Suppressor macrophage treated with lipopolysaccharide for 1 hour (primary cell): ENCODE data around the gene SRC.

Experiments used
- DNase-seq, 3 donors: peaks; one replicate each; pipeline ENCODE4 v3.0.0-alpha.2; 2020 to 2022

SRC gene

DNA sequence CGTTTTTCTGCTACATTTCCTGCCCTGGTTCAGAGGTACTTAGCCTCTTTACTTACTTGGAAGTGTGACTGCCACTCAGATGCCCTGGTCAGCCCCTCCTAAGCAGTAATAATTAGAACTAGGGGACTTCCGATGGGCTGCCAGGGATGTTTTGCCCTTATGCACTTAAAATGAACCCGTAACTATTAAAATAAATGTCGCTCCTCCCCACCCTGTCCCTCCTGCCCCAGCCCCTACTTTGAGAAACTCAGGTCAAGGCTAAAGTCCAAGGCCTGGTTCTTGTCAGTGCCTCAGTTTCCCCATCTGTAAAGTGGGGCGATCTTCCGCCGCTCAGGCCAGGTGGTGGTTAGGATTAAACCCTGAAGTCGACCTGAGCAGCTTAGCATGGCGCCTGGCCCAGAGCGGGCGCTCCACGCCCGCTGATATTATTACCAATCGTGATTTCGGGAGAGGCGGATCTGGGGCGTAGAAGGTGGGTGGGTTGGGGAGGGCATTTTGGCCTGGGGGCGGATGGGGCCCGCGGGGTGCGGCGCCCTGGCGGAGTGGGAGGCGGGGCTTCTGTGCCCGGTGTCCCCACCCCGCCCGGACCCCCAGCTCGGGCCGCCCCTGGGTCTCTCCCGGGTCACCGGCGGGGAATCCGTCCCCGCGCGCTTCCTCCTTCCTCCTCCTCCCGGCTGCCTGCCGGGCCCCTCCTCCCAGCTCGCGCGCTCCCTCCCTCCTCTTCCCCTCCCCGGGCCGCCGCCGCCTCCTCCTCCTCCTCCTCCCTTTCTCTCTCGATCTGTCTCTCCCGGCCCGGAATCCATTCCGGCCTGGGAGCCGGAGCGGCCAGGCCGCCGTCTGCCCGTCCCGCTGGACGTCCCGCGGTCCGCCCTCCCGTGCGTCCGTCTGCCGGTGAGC is at the start of gene SRC:
Gene SRC, plus strand, starts transcription at position 802 of the 897 bp plus-strand sequence. CDS start 38,014 bp downstream, outside the sequence.
- peak; percentile 91 to 97 (median 91) for DNase-seq

DNA sequence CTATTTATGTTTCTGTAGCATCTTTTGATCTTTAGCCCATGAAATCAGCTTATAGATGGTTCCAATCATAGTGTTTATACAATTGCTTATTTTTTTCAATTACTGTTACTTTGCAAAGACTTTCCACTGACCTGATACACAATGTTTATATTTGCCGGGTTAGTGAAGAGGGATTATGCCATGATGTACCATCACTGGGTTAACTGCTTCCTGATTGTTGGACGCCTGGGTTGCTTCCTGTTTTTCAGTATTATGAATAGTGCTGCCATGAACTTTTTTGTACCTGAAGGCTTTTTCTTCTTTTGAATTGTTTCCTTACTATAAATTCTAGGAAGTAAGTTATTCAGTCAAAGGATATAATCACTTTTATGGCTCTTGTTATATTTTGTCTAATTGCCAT is 49.6 kb upstream of the SRC start:
- peak in 1 of 3 donors; percentile 38 for DNase-seq

DNA sequence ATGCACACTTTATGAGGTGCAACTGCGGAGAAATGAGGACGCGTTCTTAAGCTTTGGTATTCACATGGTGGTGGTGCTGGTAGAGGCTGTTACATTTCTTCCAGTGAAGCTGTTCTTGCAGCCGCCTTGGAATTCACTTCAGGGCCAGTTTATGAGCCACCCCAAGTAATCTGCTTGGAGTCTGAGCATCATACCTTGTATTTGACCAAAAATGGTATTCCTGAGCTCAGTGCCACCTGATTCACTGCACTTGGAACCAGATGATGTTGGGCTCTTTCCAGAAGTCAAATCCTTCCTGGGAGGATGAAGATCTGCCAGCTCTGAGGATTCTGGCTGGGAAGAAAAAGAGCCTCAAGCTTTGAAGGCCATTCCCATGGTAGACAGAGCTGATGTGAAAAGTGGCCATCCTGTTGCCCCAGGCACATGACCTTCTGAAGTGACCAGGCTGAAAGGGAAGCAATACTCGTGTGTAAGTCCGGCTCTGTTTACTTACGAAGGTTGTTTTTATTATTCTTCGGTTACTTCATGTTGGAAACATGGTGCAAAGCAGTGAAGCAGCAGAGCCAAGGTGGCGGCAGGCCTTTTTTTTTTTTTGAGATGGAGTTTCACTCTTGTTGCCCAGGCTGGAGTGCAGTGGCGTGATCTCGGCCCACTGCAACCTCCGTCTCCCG is 48.7 kb upstream of the SRC start:
- no peak for DNase-seq

DNA sequence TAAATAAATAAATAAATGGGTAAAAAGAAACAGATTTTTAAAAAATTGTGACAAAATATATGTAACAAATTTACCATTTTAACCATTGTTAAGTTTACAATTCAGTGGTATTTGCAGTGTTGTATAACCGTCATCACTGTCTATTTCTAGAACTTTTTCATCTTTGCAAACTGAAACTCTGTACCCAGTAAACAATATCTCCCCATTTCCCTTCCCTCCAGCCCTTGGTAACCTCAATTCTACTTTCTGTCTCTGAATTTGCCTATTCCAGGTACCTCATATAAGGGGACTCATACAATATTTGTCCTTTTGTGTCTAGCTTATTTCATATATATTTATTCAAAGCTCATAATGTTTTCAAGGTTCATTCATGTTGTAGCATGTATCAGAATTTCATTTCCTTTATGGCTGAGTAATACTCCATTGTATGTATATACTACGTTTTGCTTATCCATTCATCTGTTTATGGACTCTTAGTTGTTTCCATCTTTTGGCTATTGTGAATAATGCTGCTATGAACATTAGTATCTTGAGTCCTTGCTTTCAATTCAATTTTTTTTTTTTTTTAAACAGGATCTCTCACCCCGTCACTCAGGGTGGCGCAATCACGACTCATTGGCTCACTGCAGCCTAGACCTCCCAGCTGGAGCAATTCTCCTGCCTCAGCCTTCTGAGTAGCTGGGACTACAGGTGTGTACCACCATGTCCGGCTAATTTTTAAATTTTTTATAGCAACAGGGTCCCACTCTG is 47.6 kb upstream of the SRC start:
- peak; percentile 56 to 64 (median 59) for DNase-seq

DNA sequence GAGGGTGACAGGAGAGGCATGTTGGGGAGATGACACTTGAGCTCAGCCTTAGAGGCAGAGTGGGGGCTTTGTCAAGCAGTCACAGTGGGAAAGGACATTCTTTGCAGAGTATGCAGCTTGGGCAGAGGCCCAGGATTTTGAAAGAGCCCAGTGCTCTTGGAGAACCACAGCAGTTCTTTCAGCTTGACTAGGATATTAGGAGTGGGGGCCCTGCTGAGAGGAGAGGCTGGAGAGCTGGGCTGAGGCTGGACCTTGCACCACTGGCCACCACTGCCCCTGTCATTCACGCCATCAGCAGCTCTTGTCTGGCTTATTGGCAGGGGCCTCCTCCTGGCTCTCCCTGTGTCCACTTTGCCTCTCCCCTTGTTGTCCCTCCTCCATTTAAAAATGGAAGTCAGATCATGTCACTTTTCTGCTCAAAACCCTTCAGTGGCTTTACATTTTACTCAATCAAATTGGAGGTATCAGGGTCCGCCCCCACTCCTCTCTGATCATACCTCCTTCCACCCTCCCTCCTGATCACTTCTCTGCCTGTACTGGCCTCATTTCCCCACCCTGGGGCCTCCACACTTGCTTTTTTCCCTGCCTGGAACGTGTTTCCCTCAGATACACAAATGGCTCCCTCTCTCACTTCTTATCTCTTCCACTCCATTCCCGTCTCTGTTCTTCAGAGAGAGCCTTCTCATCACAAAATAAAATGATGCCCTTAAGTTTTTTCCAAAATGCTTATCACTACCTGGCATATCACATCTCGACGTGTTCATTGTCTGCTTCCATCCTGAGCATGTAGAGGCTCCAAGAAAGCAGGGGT is 46.0 kb upstream of the SRC start:
- DNase-seq: no peak

DNA sequence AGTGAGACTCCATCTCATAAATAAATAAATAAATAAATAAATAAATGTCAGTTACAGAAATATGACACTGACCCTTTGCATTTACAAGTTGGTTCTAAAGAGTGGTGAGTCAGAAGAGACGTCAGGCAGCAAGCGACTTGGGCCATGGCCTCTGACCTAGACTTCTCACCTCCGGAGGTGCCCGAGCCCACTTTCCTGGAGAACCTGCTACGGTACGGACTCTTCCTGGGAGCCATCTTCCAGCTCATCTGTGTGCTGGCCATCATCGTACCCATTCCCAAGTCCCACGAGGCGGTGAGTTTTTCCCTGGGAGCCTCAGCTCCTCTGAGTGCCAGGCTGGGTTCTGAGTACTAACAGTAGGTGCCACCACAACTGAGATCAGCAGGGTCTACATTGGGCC is 44.8 kb upstream of the SRC start:
- DNase-seq: no peak

DNA sequence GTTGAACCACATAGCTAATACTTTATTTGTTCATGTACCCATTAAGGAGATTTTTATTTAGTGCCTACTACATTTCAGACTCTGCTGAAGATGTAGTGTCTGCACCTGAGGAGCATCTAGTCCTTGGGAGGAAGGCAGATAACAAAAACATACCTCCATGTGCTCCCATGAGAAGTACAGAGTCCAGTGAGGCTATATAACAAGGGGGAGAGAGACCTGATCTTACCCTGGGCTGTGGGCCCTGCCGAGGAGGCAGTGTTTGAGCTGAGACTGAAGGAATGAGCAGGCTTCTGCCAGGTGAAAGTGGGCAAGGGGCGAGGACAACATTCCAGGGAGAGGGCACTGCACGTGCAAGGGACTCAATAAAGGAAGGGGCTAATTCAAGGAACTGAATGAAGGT is 44.4 kb upstream of the SRC start:
- no peak for DNase-seq

DNA sequence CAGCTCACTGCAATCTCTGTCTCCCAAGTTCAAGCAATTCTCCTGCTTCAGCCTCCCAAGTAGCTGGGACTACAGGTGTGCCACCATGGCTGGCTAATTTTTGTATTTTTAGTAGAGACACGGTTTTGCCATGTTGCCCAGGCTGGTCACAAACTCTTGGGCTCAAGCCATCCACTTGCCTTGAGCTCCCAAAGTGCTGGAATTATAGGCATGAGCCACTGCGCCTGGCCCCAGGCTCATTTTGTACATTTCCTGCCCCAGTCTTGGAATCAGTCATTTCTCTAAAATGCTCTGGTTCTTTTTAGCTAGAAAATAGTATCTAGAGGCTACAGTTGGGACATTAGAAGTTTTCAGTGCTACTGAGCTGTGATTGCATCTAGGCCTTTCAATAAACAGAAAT is 43.0 kb upstream of the SRC start:
- DNase-seq: no peak

DNA sequence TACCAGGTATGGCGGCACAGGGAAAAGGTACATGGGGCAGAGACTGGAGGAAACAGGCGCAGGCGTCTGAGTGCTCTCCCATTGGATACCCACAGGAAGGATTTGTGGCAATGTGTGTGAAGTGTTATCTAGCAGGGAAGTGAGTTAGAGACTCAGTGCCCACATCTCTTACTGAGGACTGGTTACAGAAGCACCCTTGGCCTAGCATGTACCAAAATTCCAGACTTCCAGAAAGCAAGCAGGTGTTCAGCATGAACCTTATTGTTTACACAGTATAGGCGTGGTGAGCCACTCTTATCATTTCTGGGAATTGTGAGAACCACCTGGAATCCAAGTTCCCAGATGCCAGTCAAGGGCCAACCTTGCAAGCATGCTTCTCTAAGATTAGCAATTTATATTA is 42.3 kb upstream of the SRC start:
- DNase-seq: no peak

DNA sequence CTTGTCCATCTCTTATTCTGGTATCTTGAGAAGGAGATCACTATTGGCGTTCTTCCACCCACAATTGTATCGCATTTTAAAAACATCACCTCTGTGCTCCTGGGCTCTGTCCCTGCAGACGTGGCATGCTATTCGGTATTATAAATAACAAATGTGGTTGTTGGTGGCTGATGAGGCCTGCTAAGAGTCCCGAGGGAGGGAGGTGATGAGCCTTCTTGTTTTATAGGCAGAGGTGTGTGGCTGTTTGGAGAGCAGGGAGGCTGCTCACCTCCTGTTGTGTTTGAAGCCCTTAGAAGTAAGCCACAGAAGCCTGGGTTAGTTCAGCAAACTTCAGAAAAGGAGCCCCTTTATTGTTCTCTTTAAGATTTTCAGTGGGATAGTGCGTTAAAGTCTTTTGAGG is 40.9 kb upstream of the SRC start:
- DNase-seq: no peak

DNA sequence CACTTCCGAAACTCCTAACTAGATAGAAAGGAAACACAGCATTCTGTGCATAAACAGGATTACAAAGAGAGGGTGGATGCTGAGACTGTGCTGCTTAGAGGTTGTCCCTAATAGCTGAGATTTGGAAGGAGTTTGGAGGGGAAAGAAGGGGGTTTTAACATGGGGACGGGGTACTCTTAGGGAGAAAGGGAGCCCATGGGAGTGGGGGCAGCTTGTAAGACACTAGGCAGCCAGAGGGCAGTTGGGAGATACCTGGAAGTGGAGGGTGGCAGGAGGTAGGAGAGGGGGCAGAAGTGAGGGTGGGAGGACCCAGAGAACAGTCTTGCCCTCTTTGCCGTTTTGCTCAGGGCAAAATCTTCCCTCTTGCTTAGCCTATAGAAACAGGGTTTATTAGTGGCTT is 40.1 kb upstream of the SRC start:
- no peak for DNase-seq

DNA sequence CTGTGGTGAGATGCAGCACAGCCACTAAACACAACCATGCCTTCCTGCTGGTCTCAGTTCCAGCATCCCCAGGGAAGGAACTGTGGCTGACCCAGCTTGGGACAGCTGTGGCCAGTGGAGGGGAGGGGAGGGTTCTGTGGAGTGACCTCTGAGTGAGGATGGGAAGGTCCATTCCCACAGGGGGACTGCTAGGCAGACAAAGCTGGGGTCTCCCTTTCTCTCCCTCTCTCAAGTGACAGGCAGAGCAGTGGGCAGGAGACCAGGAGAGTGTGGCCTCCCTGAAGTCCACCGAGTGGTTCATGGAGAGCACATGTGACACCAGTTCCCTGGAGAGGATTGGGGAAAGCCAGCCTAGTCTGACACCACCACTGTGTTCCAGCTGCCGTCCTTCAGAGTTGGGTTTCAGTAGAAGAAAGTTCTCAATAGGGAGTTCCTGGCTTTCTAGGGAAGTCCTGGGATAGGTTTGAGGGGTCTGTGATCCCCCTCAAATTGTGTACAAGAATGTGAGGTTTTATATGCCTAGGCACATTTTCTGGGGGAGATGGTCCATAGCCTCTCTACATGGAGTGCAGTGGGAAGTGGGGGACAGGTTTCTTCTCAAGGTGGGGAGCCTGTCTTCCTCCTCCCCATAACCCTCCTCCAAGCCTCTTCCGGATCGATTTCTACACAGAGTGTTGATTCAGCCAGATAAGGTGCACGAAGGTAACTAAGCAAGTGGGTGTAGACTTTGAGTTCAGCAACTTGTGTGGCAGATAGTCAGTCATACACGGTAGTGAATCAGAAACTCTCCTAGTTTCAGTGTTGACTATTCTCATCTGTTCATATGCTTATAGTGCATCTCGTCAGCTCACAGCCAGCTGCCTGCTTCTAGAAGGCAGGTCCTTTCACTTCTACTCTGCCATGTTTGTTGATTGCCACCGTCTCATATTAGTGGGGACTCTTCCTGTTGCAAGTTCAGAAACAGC is 37.6 kb upstream of the SRC start:
- no peak for DNase-seq

DNA sequence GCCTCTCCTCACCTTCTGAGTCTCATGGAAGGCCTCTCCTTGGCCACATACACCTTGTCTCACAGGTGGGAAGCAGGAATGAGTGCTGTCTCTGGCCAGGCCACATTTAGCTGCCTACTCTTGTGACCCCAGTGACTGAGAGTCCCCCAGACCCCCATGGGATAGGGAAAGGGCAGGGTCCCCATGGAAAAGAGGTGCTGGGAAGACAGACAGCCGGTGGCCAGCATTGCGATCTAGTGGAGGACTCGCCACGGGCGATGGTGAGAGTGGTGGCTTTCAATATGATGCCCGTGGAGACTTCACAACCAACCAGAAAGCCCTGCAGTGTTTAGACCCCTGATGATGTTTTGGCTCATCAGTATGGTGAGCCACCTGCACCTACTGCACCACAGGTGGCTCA is 36.6 kb upstream of the SRC start:
- no peak for DNase-seq

DNA sequence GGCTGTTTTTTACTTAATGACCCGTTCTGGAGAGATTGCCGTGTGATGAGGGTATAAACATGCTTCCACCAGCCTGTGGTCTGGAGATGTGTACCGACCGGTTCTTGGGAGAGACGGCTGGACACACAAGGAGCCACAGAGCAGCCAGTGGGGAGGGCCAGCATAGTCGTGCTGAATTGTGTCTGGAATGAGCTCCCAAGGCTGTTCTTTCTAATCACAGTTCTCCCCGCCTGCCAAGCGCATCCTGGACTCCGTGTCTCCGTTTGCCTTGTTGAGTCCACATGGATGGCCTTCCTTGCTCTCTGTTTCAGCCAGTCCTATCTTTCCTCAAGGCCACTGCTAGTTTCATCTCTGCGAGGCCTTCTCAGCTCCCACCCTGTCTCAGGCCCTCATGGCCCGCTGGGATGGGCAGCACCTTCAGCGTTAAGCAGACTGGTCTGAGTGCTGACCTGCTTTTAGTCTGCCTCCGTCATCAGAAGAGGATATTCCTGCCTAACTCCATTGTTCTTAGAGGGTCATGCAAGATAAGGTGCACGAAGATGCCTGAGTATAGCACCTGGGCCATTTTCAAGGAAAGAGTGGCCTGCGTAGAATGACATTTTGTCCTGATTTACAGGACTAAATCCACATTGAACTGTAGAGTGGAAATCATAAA is 35.9 kb upstream of the SRC start:
- no peak for DNase-seq

DNA sequence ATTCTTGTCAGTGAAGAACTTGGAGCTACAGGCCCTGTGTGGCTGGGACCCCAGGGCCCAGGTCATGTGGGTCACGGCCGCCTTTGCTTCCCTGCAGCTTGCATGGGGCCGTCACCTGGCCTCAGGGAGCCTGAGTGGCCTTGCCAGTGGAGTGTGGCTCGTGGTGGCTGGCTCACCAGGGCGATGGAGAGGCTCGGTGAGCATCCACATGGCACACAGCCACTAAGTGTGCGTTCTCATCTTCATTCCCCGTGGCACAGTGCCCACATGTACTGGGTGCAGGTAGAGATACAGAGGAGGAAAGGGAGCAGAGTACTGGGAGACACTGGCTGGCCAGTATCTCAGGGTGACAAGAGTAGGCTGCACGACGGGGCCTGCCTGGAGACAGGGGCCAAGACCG is 35.0 kb upstream of the SRC start:
- DNase-seq: no peak

DNA sequence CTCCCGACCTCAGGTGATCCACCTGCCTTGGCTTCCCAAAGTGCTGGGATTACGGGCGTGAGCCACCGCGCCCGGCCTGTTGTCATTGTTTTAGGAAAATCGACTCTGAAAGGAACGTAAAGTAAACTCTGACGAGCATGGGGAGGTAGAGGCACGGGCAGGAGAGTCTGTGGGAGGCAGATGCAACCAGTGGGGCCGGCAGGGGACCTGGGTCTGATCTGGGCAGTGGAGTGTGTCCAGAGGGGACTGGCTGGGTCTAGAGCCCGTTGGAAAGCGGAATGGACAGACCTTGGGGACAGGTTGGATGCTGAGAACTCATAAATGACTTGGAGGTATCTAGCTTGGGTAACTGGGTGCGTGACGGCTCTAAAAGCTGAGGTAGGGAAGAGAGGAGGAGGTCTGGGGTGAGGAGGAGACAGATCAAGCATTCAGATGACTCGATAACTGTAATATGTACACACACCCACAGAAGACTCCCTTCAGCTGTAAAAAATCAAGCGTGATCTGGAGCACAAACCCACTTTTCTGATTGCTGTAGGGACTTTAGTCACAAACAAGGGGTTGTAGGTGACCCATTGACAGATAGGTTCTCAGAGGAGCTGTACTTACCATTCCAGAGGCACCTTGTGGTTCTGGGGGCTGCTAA is 34.1 kb upstream of the SRC start:
- no peak for DNase-seq

DNA sequence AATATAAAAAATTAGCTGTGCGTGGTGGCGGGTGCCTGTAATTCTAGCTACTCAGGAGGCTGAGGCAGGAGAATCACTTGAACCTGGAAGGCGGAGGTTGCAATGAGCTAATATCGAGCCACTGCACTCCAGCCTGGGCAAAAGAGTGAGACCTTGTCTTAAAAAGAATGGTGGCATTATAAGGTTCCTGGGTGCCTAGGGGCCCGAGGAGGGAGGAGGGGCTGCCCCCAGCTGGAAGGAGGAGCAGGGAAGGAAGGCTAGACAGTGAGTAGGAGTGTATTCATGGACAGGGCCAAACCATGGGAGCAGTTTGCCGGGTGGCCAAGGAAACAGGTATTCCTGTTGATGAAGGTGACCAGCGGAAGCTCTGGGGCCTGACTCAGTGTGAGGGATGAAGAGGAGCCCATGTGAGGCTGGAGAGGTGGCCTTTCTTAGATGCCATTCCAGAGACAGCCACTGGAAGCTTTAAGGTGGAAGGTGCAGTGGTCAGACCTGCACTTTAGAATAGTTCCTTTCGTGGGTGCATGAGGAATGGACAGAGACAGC is 32.3 kb upstream of the SRC start:
- DNase-seq: no peak

DNA sequence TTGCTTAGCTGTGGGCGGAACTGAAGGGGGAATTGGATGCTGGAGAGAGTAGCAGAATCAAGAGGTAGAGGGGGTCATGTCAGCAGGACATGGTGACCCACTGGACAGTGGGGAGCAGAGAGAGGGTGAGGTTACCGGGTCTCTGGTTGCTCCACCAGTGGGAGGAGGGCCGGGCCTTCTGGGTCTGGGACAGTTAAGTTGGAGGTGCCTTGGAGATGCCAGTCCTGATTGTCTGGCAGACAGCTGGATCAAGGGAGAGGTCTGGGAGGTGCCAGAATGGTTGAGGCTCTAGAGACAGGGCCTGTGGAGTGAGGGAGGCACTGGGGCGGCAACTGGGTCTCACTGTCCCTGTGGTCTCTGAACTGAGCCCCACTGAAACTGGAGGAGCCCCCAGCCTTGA is 31.8 kb upstream of the SRC start:
- no peak for DNase-seq

DNA sequence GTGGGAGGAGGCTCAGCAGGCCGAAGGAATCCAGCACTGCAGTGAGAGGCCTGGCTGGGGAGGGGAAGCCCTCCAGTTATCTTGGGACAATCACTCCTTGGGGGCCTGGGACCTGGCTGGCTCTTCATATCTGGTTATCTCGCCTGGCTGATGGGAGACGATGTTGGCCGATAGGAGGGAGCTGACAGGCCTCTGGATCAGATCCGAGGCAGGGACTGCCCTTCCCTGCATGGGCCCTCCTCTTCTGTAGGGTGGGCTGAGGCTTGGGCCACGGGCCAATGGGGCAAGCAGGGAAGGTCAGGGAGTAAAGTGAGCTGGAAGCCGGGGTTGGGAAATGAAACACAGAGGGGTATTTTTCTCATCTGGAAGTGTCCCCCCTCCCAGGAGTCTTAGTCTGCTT is 31.3 kb upstream of the SRC start:
- no peak for DNase-seq

DNA sequence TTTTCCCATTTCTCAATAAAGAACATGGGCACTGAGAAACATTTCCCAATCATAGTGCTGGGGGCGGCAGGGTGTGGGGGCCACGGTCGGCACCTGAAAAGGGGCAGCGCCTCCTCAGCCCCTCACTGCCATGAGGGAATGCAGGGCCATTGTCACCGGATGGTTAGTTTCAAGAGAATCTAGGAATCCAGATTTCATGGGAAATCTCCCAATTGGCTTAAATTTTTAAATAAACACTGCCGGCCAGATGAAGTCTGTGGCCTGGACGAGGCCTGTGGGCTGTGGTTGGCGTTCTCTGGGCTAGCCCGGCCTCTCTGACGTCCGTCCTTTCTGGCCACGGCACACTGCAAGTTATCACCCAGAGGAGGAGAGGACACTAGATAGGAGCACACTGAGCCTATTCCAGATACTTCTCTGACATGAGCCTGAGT is 30.9 kb upstream of the SRC start:
- no peak for DNase-seq
